ENCODE measurements around the gene CDS2.

CDS2 gene

DNA sequence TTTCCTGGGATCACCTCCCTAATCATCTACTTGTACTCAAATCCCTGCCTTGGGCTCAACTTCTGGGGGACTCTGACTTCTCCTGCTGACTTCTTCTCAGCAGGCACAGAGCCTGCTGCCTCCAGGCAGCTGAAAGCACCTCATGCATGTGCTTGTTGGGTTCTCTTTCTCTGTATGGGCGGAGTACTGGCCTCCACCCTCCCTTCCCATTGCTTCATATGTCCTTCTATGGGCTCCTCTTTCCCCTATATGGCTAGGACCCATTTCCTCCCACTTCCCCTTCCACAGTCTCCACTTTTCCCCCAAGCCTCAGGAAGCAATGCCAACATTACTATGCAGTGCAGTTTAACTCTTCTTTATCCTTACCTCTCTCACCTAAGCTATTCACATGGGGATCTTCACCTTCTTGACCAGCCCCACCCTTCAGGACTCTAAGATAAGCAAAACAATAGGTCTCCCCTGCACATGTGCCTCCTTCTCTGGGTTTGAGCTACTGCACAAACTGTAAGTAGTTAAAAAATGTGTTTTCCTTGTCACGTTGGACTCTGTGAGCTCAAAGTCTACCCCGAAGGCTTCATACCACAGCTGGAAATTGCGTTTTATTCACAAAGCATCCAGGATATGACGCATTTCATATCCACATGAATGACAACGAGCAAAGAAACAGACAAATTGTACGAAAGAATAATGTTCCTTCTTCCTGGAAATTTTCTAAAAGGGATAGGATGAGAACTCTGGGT, 93.7 kb downstream of the CDS2 start:
- TF ChIP-seq, protein P1, sequence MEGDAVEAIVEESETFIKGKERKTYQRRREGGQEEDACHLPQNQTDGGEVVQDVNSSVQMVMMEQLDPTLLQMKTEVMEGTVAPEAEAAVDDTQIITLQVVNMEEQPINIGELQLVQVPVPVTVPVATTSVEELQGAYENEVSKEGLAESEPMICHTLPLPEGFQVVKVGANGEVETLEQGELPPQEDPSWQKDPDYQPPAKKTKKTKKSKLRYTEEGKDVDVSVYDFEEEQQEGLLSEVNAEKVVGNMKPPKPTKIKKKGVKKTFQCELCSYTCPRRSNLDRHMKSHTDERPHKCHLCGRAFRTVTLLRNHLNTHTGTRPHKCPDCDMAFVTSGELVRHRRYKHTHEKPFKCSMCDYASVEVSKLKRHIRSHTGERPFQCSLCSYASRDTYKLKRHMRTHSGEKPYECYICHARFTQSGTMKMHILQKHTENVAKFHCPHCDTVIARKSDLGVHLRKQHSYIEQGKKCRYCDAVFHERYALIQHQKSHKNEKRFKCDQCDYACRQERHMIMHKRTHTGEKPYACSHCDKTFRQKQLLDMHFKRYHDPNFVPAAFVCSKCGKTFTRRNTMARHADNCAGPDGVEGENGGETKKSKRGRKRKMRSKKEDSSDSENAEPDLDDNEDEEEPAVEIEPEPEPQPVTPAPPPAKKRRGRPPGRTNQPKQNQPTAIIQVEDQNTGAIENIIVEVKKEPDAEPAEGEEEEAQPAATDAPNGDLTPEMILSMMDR (conservative IDR thresholded peaks at IDR 0.05; ENCODE audit: control insufficient read depth, insufficient read depth, low read depth, low read length), result no peak
- no peak for DNase-seq (ENCODE audit: low read depth)
- no peak overlapping the region for H3K4me3 ChIP-seq (ENCODE audit: control insufficient read depth, low read depth, low read length)

DNA sequence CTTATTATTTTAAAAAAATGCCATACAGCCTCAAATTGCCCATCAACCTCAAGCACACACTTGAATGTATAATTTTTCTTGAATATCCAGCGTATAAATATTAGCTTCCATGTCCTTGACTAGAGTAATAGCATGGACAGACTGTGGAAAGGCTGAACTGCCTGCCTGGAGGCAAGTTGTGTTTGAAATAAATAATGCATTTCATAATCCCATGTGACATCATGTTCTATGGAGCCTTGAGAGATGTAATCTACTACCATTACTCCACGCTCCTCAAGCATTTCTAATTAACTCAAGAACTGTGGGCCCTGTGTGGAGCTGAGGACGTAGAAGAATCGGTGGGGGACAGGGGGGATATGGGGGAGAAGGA, 94.2 kb downstream of the CDS2 start:
- TF ChIP-seq, protein P1 (conservative IDR thresholded peaks at IDR 0.05; ENCODE audit: control insufficient read depth, insufficient read depth, low read depth, low read length), result no peak
- no peak overlapping the region for H3K4me3 ChIP-seq (ENCODE audit: control insufficient read depth, low read depth, low read length)
- DNase-seq (ENCODE audit: low read depth), result no peak

DNA sequence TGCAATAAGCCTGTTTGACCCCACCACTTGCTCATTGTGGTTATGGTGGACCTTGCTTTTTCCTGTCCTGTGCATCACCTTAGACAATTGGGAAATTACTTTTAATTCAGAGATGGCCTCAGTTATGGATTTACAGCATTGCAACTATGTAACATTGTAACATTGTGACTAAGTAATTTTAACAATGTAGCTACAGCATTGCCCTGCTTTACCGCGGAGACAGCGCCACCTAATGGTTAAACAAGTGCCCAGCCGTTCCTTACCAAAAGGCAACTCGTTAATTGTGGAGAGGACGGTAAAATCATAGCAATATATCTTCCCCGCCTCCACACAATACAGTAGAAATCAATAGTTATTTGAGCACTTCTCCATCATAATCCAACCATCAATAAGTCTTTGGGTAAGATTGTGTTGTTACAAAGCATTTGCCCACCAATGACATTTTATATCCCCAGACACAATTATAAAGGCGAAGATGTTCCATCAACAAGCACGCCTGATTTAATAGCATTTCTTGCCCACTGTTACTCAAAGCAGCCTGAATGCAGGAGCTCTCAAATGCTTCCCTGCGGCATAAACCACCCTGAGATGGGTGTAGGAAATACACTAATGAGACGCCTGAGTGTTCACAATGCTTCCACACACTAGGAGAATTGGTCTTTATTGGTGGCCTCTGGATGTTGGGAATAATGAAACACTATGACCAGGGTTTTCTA, 96.3 kb downstream of the CDS2 start:
- TF ChIP-seq, protein P1 (conservative IDR thresholded peaks at IDR 0.05; ENCODE audit: control insufficient read depth, insufficient read depth, low read depth, low read length), result peak; percentile 98
- H3K4me3 ChIP-seq (ENCODE audit: control insufficient read depth, low read depth, low read length), result no peak overlapping the region
- DNase-seq (ENCODE audit: low read depth), result peak; percentile 64

DNA sequence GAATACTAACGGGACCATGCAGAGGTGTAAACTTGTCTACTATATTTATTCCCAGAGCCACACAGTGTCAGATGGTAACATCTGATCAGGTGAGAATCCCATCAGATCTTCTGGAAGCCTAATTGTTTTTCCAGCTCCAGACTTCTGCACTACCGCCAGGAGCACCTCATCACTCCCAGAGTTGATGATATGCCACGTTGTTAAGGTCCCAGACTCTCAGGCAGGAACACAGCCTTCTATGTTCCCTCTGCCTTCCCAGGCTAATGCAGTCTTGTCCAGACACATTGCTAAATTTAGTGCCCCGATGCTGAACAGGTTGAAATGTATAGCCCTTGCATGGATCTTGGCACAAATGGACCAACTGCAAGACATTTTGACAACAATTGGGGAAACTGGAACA, 103.7 kb downstream of the CDS2 start:
- TF ChIP-seq, protein P1 (conservative IDR thresholded peaks at IDR 0.05; ENCODE audit: control insufficient read depth, insufficient read depth, low read depth, low read length), result no peak
- H3K4me3 ChIP-seq (ENCODE audit: control insufficient read depth, low read depth, low read length), result no peak overlapping the region
- no peak for DNase-seq (ENCODE audit: low read depth)

DNA sequence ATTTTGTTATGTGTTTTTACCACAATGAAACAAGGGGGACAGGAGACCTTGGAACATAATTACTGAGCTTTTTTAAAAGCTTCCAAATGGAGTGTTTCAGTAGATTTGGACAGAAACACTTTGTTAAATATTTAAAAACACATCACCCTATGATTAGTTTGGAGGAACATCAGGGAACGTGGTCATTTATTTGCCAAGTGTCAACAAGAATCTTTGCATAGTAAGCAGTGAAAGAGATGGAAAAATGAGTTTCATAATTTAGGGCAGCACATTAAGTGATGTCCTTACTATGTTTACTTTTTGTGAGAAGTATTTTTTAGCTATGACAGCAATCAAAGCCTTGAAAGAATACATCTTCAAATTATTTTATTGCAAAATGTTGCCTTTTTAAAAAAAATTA, 107.3 kb downstream of the CDS2 start:
- no peak for DNase-seq (ENCODE audit: low read depth)
- TF ChIP-seq, protein P1 (conservative IDR thresholded peaks at IDR 0.05; ENCODE audit: control insufficient read depth, insufficient read depth, low read depth, low read length), result no peak
- no peak overlapping the region for H3K4me3 ChIP-seq (ENCODE audit: control insufficient read depth, low read depth, low read length)

DNA sequence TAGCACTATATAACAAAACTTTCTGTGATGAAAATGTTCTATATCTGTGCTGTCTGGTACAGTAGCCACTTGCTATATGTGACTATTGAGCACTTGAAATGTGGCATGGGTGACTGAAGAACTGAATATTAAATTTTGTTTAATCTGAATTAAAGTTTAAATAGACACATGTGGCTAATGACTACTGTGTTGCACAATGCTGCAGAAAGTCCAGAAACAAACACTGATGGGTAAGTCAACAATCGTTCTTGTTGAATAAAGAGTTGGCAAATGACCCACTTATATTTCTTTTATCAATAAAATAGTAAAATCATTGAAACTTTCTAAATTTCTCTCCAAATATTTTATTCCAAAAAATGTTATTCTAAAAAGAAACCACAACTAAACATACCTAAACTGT, 108.2 kb downstream of the CDS2 start:
- TF ChIP-seq, protein P1 (conservative IDR thresholded peaks at IDR 0.05; ENCODE audit: control insufficient read depth, insufficient read depth, low read depth, low read length), result no peak
- no peak for DNase-seq (ENCODE audit: low read depth)
- no peak overlapping the region for H3K4me3 ChIP-seq (ENCODE audit: control insufficient read depth, low read depth, low read length)
